ENCODE results near the gene COL21A1. TPM values are rescaled to one million over a fixed set of nuclear protein-coding genes. Genes with fewer than 3 reads are reported as not detected.

The COL21A1 gene
- total and polyA plus RNA-seq, 2 of the 13 experiments (the other 11 are each of a cell fraction or from before 2014, with no cell fraction given) = 0.13 TPM; not detected in 1

GRCh38 chr6:56091159-56091869, 156.1 kb downstream of the COL21A1 start (continued):
- TF ChIP-seq, protein P1, sequence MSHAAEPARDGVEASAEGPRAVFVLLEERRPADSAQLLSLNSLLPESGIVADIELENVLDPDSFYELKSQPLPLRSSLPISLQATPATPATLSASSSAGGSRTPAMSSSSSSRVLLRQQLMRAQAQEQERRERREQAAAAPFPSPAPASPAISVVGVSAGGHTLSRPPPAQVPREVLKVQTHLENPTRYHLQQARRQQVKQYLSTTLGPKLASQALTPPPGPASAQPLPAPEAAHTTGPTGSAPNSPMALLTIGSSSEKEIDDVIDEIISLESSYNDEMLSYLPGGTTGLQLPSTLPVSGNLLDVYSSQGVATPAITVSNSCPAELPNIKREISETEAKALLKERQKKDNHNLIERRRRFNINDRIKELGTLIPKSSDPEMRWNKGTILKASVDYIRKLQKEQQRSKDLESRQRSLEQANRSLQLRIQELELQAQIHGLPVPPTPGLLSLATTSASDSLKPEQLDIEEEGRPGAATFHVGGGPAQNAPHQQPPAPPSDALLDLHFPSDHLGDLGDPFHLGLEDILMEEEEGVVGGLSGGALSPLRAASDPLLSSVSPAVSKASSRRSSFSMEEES (CRISPR knock-in tag; IDR thresholded peaks at IDR 0.05) = peak; percentile 66; the same call in 1 of the 2 replicates
- TF ChIP-seq FOXP1 (IDR thresholded peaks at IDR 0.05) (peak; percentile 17; the same call in 1 of the 2 replicates), FOXP1 (CRISPR knock-in tag; IDR thresholded peaks at IDR 0.05) (peak; percentile 84; the same call in 1 of the 2 replicates), U2AF2 (IDR thresholded peaks at IDR 0.05; ENCODE audit: low read depth, low read length) (no peak), CHD4 (IDR thresholded peaks at IDR 0.05; ENCODE audit: borderline replicate concordance, low read length) (no peak), TP53 (CRISPR knock-in tag; conservative IDR thresholded peaks at IDR 0.05) (no peak), ZNF577 (CRISPR knock-in tag; IDR thresholded peaks at IDR 0.05; ENCODE audit: borderline replicate concordance, low read depth) (no peak), ATF1 (CRISPR knock-in tag; IDR thresholded peaks at IDR 0.05) (no peak), CBX1 (IDR thresholded peaks at IDR 0.05; ENCODE audit: low read depth) (no peak), ZFP36L1 (CRISPR knock-in tag; IDR thresholded peaks at IDR 0.05) (no peak), HNRNPH1 (optimal IDR thresholded peaks at IDR 0.05; ENCODE audit: low read depth, low read length) (no peak), ZNF331 (CRISPR knock-in tag; IDR thresholded peaks at IDR 0.05) (peak; percentile 53; the same call in 1 of the 2 replicates), CCAR2 (optimal IDR thresholded peaks at IDR 0.05; ENCODE audit: low read depth, low read length) (no peak)
- TF ChIP-seq, protein P2, sequence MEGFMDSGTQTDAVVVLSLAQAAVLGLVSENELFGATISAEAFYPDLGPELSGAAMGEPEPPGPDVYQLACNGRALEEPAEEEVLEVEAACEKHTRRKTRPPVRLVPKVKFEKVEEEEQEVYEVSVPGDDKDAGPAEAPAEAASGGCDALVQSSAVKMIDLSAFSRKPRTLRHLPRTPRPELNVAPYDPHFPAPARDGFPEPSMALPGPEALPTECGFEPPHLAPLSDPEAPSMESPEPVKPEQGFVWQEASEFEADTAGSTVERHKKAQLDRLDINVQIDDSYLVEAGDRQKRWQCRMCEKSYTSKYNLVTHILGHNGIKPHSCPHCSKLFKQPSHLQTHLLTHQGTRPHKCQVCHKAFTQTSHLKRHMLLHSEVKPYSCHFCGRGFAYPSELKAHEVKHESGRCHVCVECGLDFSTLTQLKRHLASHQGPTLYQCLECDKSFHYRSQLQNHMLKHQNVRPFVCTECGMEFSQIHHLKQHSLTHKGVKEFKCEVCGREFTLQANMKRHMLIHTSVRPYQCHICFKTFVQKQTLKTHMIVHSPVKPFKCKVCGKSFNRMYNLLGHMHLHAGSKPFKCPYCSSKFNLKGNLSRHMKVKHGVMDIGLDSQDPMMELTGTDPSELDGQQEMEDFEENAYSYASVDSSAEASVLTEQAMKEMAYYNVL (CRISPR knock-in tag; IDR thresholded peaks at IDR 0.05; ENCODE audit: borderline replicate concordance) = no peak
- TF ChIP-seq, protein P3, sequence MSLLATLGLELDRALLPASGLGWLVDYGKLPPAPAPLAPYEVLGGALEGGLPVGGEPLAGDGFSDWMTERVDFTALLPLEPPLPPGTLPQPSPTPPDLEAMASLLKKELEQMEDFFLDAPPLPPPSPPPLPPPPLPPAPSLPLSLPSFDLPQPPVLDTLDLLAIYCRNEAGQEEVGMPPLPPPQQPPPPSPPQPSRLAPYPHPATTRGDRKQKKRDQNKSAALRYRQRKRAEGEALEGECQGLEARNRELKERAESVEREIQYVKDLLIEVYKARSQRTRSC (CRISPR knock-in tag; IDR thresholded peaks at IDR 0.05; ENCODE audit: low read depth) = no peak
- TF ChIP-seq, protein P4, sequence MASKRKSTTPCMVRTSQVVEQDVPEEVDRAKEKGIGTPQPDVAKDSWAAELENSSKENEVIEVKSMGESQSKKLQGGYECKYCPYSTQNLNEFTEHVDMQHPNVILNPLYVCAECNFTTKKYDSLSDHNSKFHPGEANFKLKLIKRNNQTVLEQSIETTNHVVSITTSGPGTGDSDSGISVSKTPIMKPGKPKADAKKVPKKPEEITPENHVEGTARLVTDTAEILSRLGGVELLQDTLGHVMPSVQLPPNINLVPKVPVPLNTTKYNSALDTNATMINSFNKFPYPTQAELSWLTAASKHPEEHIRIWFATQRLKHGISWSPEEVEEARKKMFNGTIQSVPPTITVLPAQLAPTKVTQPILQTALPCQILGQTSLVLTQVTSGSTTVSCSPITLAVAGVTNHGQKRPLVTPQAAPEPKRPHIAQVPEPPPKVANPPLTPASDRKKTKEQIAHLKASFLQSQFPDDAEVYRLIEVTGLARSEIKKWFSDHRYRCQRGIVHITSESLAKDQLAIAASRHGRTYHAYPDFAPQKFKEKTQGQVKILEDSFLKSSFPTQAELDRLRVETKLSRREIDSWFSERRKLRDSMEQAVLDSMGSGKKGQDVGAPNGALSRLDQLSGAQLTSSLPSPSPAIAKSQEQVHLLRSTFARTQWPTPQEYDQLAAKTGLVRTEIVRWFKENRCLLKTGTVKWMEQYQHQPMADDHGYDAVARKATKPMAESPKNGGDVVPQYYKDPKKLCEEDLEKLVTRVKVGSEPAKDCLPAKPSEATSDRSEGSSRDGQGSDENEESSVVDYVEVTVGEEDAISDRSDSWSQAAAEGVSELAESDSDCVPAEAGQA (IDR thresholded peaks at IDR 0.05; ENCODE audit: low read depth) = no peak
- TF ChIP-seq, protein P4 (CRISPR knock-in tag; IDR thresholded peaks at IDR 0.05; ENCODE audit: borderline replicate concordance) = no peak
- TF ChIP-seq, protein P5, sequence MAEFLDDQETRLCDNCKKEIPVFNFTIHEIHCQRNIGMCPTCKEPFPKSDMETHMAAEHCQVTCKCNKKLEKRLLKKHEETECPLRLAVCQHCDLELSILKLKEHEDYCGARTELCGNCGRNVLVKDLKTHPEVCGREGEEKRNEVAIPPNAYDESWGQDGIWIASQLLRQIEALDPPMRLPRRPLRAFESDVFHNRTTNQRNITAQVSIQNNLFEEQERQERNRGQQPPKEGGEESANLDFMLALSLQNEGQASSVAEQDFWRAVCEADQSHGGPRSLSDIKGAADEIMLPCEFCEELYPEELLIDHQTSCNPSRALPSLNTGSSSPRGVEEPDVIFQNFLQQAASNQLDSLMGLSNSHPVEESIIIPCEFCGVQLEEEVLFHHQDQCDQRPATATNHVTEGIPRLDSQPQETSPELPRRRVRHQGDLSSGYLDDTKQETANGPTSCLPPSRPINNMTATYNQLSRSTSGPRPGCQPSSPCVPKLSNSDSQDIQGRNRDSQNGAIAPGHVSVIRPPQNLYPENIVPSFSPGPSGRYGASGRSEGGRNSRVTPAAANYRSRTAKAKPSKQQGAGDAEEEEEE (CRISPR knock-in tag; IDR thresholded peaks at IDR 0.05; ENCODE audit: borderline replicate concordance) = no peak

Data from HepG2 (cell line).